Progenitor cell of endocrine pancreas (in vitro differentiated cells): ENCODE measurements around the gene GABRB2. TPM values are rescaled to one million over a fixed set of nuclear protein-coding genes. Genes with fewer than 3 reads are reported as not detected.

Experiments used
- DNase-seq: peaks from one replicate; pipeline ENCODE4 v3.0.0; 2021; ENCODE audit warnings: low spot score; ENCODE audit not compliant: unreplicated experiment
- H3K27ac Mint-ChIP-seq: 2 replicates; pipeline ENCODE4 v1.8.0; 2021; ENCODE audit warnings: mild to moderate bottlenecking, moderate library complexity, mixed read lengths
- H3K27me3 Mint-ChIP-seq: 2 replicates; pipeline ENCODE4 v1.8.0; 2021; ENCODE audit warnings: mixed read lengths
- H3K36me3 Mint-ChIP-seq: 2 replicates; pipeline ENCODE4 v1.8.0; 2022; ENCODE audit warnings: mixed read lengths; ENCODE audit not compliant: insufficient read depth
- H3K4me1 Mint-ChIP-seq: 2 replicates; pipeline ENCODE4 v1.8.0; 2021; ENCODE audit warnings: low read depth, mixed read lengths
- H3K4me3 Mint-ChIP-seq: 2 replicates; pipeline ENCODE4 v1.8.0; 2021; ENCODE audit warnings: low read depth, mild to moderate bottlenecking, moderate library complexity, mixed read lengths
- H3K9me3 Mint-ChIP-seq: 2 replicates; pipeline ENCODE4 v1.8.0; 2021; ENCODE audit warnings: low read depth, mixed read lengths
- CTCF ChIP-seq: fragments of 200-600 bp; sonication (generic); IDR thresholded peaks from one replicate; pipeline ENCODE4 v1.5.0; 2021; ENCODE audit warnings: antibody characterized with exemption, mild to moderate bottlenecking; ENCODE audit not compliant: unreplicated experiment
- total RNA-seq: library from RNA; stranded (reverse); gene quantifications from 2 replicates; pipeline ENCODE4 v1.2.1, GENCODE V29; 2021

Gene GABRB2
- total RNA-seq, 1 donor from 2014 or later: 3.5 TPM

DNA sequence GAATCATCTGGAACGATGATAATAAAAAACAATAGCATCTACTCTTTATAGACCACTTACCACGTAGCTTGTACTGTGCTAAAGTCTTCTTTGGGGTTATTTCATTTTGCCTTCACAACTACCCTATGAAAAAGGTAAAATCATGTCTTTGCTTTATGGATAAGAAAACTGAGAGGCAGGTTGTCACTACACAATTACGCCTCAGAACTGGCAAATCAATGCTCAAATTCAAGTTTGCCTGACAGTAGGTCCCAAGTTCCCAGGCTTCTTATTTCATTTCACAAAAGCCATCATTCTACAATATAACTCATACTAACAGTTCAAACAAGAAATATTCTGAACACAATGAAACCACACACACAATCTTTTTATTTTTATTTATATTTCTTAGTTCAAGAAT is 258.5 kb downstream of the GABRB2 start:
- H3K27ac Mint-ChIP-seq: no peak overlapping the region
- no peak for TF ChIP-seq CTCF
- no peaks in the 10 kb centered on the region for H3K36me3 Mint-ChIP-seq
- H3K4me1 Mint-ChIP-seq: peaks cover 5% of the 10 kb centered on the region
- no peak for DNase-seq
- H3K27me3 Mint-ChIP-seq: peaks cover 8% of the 10 kb centered on the region
- no peak overlapping the region for H3K4me3 Mint-ChIP-seq
- no peaks in the 10 kb centered on the region for H3K9me3 Mint-ChIP-seq

GRCh38 chr5:161287436-161287835 is 259.1 kb downstream of the GABRB2 start:
- H3K9me3 Mint-ChIP-seq: no peaks in the 10 kb centered on the region
- no peak overlapping the region for H3K27ac Mint-ChIP-seq
- peaks cover 8% of the 10 kb centered on the region for H3K27me3 Mint-ChIP-seq
- DNase-seq: no peak
- no peak for TF ChIP-seq CTCF
- H3K36me3 Mint-ChIP-seq: no peaks in the 10 kb centered on the region
- no peak overlapping the region for H3K4me3 Mint-ChIP-seq
- H3K4me1 Mint-ChIP-seq: peaks cover 5% of the 10 kb centered on the region

GRCh38 chr5:161286066-161286655 is 260.4 kb downstream of the GABRB2 start:
- Mint-ChIP-seq H3K4me1 (peaks cover 5% of the 10 kb centered on the region), H3K27ac (no peak overlapping the region), H3K4me3 (no peak overlapping the region), H3K9me3 (peaks cover 3% of the 10 kb centered on the region), H3K27me3 (peaks cover 8% of the 10 kb centered on the region), H3K36me3 (no peaks in the 10 kb centered on the region)
- no peak for DNase-seq
- no peak for TF ChIP-seq CTCF

DNA sequence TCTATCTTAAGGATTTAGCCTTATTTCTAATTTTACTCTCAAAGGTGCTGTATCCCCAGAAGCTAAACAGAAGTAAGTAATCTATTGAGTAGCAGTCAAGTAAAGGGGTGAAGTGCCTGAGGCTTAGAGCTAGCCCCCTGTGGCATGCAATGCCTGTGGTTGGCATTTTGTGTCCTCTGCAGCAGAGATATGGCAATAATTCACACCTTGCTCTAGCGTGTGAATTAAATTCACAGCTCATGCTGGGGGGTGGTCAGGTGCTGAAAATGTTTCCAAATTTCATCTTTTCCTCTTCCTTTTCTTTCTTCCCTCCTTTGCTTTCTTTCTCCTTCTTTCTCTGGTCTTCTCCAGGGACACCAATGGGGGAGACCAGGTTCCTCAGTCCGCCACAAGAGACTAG is 262.1 kb downstream of the GABRB2 start:
- H3K27ac Mint-ChIP-seq: no peak overlapping the region

DNA sequence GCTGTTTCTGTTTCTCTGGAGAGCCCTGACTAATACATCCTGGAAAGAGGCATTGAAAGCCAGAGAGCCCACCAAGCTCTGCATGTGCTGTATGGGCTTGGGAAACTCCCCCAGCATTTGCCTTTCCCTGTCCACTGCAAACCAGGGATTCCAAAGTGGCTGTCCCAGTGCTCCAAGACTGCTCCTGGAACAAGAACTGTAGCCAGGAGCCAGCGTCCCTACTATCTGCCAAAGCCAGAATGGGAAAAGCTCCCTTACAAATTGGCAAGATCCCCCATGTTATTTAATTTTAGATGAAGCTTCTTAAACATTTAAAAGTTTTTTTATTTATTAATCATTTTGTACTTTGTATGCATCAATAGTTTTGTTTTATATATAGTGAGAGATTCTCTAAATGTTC is 263.2 kb downstream of the GABRB2 start:
- H3K9me3 Mint-ChIP-seq: peaks cover 3% of the 10 kb centered on the region
- peaks cover 5% of the 10 kb centered on the region for H3K4me1 Mint-ChIP-seq
- H3K36me3 Mint-ChIP-seq: no peaks in the 10 kb centered on the region
- no peak overlapping the region for H3K27ac Mint-ChIP-seq
- no peak for DNase-seq
- no peak for TF ChIP-seq CTCF
- H3K27me3 Mint-ChIP-seq: peaks cover 8% of the 10 kb centered on the region
- no peak overlapping the region for H3K4me3 Mint-ChIP-seq

More for the DNA sequence above, 262.1 kb downstream of the GABRB2 start:
- DNase-seq: no peak
- H3K9me3 Mint-ChIP-seq: peaks cover 3% of the 10 kb centered on the region
- no peak for TF ChIP-seq CTCF
- H3K36me3 Mint-ChIP-seq: no peaks in the 10 kb centered on the region
- no peak overlapping the region for H3K4me3 Mint-ChIP-seq
- peaks cover 5% of the 10 kb centered on the region for H3K4me1 Mint-ChIP-seq
- H3K27me3 Mint-ChIP-seq: peaks cover 8% of the 10 kb centered on the region
